Suppressor macrophage (primary cell): ENCODE results near the gene CSF2RB.
"Not testable (repeated sequence)": the region's sequence is repeated elsewhere in the genome, so short reads cannot be mapped to it uniquely, and the experiment has no call there.

Source experiments
- DNase-seq, 4 experiments: peaks; one replicate each; pipeline ENCODE4 v3.0.0-alpha.2; 2020 to 2022

Gene CSF2RB

GRCh38 chr22:36968249-36968964, 55.0 kb downstream of the CSF2RB start:
- no peak for DNase-seq

DNA sequence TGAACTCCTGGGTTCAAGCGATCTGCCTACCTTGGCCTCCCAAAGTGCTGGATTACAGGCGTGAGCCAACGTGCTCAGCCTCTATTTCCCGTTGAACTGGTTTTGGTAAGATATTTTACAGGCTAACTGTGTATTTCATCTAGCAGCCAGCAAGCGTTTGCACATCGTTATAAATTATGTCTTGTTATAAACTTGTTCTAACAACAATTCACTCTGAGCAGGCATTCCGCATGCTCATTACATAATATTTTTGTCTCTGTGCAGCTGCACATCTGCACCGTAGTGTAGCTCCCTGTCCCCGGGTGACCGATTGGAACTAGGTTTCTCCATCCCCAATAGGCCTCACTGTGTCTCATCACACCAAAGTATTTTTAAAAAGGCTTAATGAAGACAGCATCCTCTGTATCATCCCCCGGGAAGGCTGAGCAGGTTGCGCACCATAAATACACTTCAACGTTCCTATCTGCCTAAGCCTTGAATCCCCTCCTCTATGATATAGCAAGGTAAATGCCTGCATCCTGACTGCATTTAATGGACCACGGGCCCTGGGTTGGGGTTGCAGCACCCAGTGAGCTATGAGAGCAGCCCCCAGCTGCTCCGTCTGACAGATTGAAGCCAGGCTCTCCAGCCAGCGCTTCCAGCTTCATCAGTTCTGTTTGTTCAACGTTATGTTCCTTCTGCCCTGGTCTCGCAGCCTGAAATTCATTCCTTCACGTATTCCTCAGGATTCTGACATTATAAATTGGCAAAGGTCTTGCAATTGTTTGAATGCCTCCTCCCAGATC, 58.1 kb downstream of the CSF2RB start:
- DNase-seq = no peak

- DNase-seq = no peak
Measured at GRCh38 chr22:36976606-36977005, 63.2 kb downstream of the CSF2RB start.

DNA sequence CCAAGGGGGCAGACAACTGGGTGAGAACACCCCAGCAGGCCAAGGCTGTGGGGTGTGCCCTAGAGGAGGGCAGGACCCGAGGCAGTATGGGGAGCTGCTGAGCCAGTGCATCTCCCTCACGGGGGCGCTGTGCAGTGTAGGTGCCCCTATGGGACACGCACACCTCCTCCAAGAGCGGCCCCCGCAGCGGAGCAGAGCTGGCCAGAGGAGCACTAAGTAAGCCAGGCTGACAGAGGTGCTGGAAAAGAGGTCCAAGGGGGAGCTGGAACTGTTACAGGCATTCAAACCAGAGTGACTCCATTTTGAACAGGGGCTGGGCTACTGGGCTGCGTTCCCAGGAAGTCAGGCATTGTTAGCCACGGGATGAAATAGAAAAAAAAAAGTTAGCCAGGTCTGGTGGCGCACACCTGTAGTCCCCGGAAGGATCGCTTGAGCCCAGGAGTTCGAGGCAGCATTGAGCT, 64.0 kb downstream of the CSF2RB start:
- DNase-seq = peak; percentile 23 to 71 (median 46)

DNA sequence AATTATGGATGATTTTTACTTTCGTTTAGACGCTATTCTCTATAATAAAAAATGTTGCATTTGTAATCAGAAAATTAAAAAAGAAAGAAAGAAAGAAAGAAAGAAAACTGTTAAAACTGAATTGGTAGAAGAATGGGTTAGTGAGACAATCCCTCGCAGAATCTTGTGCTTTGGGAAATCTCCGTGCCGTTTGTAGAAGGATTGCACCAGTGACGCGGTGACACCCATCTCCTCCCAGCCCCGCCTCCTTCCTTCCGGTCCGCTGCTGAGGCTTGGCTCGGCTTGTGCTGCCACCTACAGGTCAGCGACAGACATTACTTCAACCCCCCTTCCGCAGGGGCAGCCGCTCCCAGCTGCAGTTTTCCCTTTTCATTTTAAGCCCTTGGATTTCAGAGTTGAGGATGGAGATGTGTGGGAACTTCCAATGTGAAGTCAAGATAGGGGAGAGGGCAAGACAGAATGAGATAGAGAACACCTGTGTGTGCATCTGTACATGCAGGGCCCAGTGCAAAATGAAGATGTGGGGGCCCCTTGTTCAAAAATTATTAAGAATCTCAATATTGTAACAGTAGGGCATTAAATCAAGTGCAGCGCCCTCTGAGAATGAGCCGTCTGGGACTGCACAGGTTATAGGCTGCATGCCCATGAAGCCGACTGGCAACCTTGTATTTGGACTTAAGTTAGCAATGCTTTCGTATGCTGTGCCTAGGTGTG, 64.7 kb downstream of the CSF2RB start:
- peak; percentile 93 to 97 (median 95) for DNase-seq

DNA sequence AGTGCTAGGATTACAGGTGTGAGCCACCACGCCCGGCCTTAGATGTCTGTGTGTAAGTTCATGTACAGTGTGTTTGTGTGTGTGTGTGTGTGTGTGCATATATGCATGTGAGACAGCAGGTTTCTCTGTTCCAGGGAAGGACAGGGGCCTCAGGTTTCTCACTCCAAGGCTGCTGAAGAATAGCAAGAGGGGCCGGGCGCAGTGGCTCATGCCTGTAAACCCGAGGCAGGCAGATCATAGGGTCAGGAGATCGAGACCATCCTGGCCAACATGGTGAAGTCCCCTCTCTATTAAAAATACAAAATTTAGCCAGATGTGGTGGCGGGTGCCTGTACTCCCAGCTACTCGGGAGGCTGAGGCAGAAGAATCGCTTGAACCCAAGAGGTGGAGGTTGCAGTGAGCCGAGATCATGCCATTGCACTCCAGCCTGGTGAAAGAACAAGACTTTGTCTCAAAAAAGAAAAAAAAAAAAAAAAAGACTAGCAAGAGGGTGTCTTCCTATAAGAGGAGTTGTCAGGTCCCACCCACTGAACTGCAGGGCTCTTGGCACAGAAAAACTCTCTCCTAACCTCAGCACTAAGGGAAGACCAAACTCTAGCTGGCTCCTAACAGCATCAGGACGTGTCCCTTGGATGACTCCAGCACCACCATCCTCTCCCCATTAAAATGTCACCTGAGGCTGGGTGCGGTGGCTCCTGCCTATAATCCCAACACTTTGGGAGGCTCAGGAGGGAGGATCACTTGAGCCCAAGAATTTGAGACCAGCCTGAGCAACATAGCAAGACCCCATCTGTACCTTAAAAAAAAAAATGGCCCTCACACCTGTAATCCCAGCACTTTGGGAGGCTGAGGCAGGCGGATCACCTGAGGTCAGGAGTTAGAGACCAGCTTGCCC, 65.8 kb downstream of the CSF2RB start:
- no peak for DNase-seq

GRCh38 chr22:36981247-36981775, 67.9 kb downstream of the CSF2RB start:
- DNase-seq = no peak

DNA sequence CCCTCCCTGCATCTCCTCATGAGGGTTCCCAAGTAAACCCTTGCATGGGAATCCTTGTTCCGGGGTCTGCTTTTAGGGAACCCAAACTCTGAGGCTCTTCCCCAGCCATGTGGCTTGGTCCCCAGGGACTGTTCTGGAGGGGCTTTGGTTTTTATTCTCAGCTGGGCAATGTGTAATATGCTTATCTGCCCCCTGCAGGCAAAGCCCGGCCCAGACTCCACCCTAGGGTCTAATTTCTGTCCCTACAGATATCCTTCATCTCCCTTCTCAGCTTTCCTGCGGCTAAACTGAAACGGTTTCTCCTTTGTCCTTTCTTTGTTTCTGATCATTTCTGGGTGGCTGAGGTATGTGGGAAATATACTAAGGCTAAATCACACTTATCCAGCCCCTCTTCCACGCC, 68.7 kb downstream of the CSF2RB start:
- peak in 1 of 4 experiments; percentile 18 for DNase-seq

- peak; percentile 36 to 67 (median 56) for DNase-seq
Measured at GRCh38 chr22:36985211-36985889, 71.9 kb downstream of the CSF2RB start.

GRCh38 chr22:36986242-36986821, 72.9 kb downstream of the CSF2RB start:
- DNase-seq = peak; percentile 48 to 68 (median 52)

- no peak for DNase-seq
Measured at GRCh38 chr22:36988075-36988832, 74.8 kb downstream of the CSF2RB start.

DNA sequence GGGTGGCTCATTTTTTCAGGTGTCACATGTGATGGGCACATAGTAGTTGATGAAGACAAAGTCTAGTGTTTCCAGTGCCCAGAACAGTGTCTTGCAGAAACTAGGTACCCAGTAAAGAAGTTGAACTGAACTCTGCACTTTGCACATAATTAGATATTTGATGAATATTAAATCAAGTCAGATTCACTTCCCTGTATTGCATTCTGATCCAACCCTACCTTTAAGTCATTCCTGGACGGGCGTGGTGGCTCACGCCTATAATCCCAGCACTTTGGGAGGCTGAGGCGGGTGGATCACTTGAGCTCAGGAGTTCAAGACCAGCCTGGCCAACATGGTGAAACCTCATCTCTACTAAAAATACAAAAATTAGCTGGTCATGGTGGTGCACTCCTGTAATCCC, 75.6 kb downstream of the CSF2RB start:
- not testable (repeated sequence) for DNase-seq
